ENCODE data around the gene ZSCAN9. TPM values are rescaled to one million over a fixed set of nuclear protein-coding genes. Genes with fewer than 3 reads are reported as not detected.

The ZSCAN9 gene
- total RNA-seq (2014; rRNA removed; shearing (Covaris generic)): 18.1 and 26.9 TPM in 2 replicates

GRCh38 chr6:28225056-28225834 is at the start of gene ZSCAN9:
Gene ZSCAN9 (plus strand): TSS chr6:28225275. CDS start chr6:28227085, 1,810 bp downstream.
- DNase-seq (ENCODE audit: low read depth): peak; percentile 98

- no peak for DNase-seq (ENCODE audit: low read depth)
Measured at GRCh38 chr6:28176373-28176772, 48.7 kb upstream of the ZSCAN9 start.

- no peak for DNase-seq (ENCODE audit: low read depth)
Measured at GRCh38 chr6:28182255-28182654, 42.8 kb upstream of the ZSCAN9 start.

- DNase-seq (ENCODE audit: low read depth): no peak
Measured at GRCh38 chr6:28188111-28188979, 36.7 kb upstream of the ZSCAN9 start.

- no peak for DNase-seq (ENCODE audit: low read depth)
Measured at GRCh38 chr6:28200020-28200419, 25.1 kb upstream of the ZSCAN9 start.

- no peak for DNase-seq (ENCODE audit: low read depth)
Measured at GRCh38 chr6:28203201-28203600, 21.9 kb upstream of the ZSCAN9 start.

- DNase-seq (ENCODE audit: low read depth): no peak
Measured at GRCh38 chr6:28205879-28206278, 19.2 kb upstream of the ZSCAN9 start.

- DNase-seq (ENCODE audit: low read depth): no peak
Measured at GRCh38 chr6:28206527-28206926, 18.5 kb upstream of the ZSCAN9 start.

- DNase-seq (ENCODE audit: low read depth): no peak
Measured at GRCh38 chr6:28206928-28207509, 18.1 kb upstream of the ZSCAN9 start.

- DNase-seq (ENCODE audit: low read depth): no peak
Measured at GRCh38 chr6:28207510-28208110, 17.5 kb upstream of the ZSCAN9 start.

GRCh38 chr6:28208111-28208659 is 16.9 kb upstream of the ZSCAN9 start:
- no peak for DNase-seq (ENCODE audit: low read depth)

- no peak for DNase-seq (ENCODE audit: low read depth)
Measured at GRCh38 chr6:28209753-28210535, 15.1 kb upstream of the ZSCAN9 start.

GRCh38 chr6:28211840-28212509 is 13.1 kb upstream of the ZSCAN9 start:
- DNase-seq (ENCODE audit: low read depth): no peak

- DNase-seq (ENCODE audit: low read depth): peak; percentile 90
Measured at GRCh38 chr6:28212510-28213212, 12.4 kb upstream of the ZSCAN9 start.

GRCh38 chr6:28213213-28213523 is 11.9 kb upstream of the ZSCAN9 start:
- no peak for DNase-seq (ENCODE audit: low read depth)

GRCh38 chr6:28215425-28215824 is 9.7 kb upstream of the ZSCAN9 start:
- DNase-seq (ENCODE audit: low read depth): no peak

- no peak for DNase-seq (ENCODE audit: low read depth)
Measured at GRCh38 chr6:28217890-28218289, 7.2 kb upstream of the ZSCAN9 start.

- peak; percentile 92 for DNase-seq (ENCODE audit: low read depth)
Measured at GRCh38 chr6:28218312-28219248, 6.5 kb upstream of the ZSCAN9 start.

All from M059J (cell line).